Measurements from ENCODE around the gene GNB1.

DNA sequence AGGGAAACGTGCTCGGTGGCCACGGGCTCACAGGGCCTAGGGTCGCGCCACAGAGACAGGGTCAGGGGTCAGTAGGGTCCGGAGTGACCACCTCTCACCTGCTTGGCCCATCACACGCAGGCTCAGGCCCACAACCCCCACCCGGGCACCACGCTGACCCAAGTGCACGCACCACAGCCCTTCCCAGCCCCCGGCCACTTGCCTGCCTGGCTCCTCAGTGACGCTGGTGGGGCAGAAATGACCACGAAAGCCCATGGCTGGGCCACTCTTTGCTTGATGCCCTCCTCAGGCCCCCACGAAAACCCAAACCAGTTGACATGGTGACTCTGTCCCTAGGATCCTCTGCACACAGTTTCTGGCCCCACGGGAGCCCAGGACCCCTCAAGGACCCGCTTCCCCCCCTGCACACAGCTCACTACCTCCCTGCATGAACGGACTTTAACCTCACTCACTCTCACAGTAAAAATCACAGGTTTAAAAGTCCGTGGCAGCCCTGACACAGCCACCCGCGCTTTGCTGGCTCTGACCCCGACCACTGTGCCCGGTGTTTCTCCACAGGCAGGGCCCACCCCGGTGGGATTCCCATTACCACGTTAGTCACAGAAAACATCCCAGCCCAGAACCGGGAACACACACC is 133.3 kb downstream of the GNB1 start:
- no peak for TF ChIP-seq POLR2A (IDR thresholded peaks at IDR 0.05; ENCODE audit: low read length)
- no peak for TF ChIP-seq GATA1 (IDR thresholded peaks at IDR 0.05; ENCODE audit: low read depth, low read length)

Data from erythroblast (primary cell).